ENCODE data around the gene WAPL. TPM values are rescaled to one million over a fixed set of nuclear protein-coding genes. Genes with fewer than 3 reads are reported as not detected.

Gene WAPL
- total and polyA plus RNA-seq, 10 of the 15 experiments (the other 5 are each of a cell fraction or from before 2014, with no cell fraction given) = 15.7 to 45.8 (median 29.0) TPM

DNA sequence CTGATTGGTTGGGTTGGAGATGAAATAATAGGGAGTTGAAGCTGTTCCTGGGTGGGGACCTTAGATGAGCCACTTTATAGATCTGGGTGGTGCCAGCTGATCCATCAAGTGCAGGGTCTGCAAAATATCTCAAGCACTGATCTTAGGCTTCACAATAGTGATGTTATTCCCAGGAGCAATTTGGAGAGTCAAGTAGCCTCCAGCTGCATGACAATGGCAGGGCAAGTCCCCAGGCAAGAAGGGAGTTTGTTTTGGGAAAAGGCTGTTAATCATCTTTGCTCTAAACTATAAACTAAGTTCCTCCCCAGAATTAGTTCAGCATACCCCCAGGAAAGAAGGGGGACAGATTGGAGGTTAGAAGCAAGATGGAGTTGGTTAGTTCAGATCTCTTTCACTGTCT, 47.7 kb upstream of the WAPL start:
- DNase-seq (ENCODE audit: low read depth, low spot score) (no peak), ATAC-seq (no peak), FAIRE-seq (no peak)
- SMC1A ChIA-PET (ENCODE audit: uncharacterized antibody, unreplicated experiment) = interaction anchor here (1.5 kb wide), 1 partner anchor 41 kb away, joined by 3 read pairs; no protein-coding TSS in a partner anchor
- Histone ChIP-seq H3K27me3 (replicated peaks in 1 of 2; ENCODE audit: control insufficient read depth in 2 of 2, insufficient read depth in 2 of 2, low read length in 1 of 2) (no peaks in the 10 kb centered on the region; a peak in 1 of 4 replicates), H3K27ac (ENCODE audit: control insufficient read depth, insufficient read depth) (no peak overlapping the region), H3K4me1 (ENCODE audit: control insufficient read depth, insufficient read depth, low read length) (no peaks in the 10 kb centered on the region), H3K36me3 (ENCODE audit: control insufficient read depth in 2 of 2, insufficient read depth in 2 of 2, low read length in 1 of 2) (no peaks in the 10 kb centered on the region), H3K9ac (ENCODE audit: control insufficient read depth, insufficient read depth, low read length) (no peak overlapping the region), H3K79me2 (ENCODE audit: control insufficient read depth, insufficient read depth, low read length) (no peaks in the 10 kb centered on the region), H3K4me3 (no peak overlapping the region), H2AFZ (ENCODE audit: control insufficient read depth, low read depth, low read length) (no peak overlapping the region), H3K9me3 (replicated peaks; ENCODE audit: control insufficient read depth, insufficient read depth, low read length) (no peaks in the 10 kb centered on the region; the same call in 2 of the 3 replicates), H4K20me1 (ENCODE audit: control insufficient read depth, insufficient read depth) (no peaks in the 10 kb centered on the region), H3K4me2 (ENCODE audit: control insufficient read depth, insufficient read depth) (no peak overlapping the region)
- intact Hi-C loops (cut with micrococcal nuclease; ENCODE audit: unreplicated experiment) = no loop called here
- TF ChIP-seq, protein P1, sequence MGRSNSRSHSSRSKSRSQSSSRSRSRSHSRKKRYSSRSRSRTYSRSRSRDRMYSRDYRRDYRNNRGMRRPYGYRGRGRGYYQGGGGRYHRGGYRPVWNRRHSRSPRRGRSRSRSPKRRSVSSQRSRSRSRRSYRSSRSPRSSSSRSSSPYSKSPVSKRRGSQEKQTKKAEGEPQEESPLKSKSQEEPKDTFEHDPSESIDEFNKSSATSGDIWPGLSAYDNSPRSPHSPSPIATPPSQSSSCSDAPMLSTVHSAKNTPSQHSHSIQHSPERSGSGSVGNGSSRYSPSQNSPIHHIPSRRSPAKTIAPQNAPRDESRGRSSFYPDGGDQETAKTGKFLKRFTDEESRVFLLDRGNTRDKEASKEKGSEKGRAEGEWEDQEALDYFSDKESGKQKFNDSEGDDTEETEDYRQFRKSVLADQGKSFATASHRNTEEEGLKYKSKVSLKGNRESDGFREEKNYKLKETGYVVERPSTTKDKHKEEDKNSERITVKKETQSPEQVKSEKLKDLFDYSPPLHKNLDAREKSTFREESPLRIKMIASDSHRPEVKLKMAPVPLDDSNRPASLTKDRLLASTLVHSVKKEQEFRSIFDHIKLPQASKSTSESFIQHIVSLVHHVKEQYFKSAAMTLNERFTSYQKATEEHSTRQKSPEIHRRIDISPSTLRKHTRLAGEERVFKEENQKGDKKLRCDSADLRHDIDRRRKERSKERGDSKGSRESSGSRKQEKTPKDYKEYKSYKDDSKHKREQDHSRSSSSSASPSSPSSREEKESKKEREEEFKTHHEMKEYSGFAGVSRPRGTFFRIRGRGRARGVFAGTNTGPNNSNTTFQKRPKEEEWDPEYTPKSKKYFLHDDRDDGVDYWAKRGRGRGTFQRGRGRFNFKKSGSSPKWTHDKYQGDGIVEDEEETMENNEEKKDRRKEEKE (IDR thresholded peaks at IDR 0.05) = no peak
- no peak for TF ChIP-seq HDAC6 (IDR thresholded peaks at IDR 0.05; ENCODE audit: unreplicated experiment)
- TF ChIP-seq KLF5 (IDR thresholded peaks at IDR 0.05; ENCODE audit: partially characterized antibody) = no peak
- TF ChIP-seq HCFC1 (IDR thresholded peaks at IDR 0.05; ENCODE audit: low read length) = no peak
- TF ChIP-seq IKZF2 (IDR thresholded peaks at IDR 0.05) = no peak
- no peak for TF ChIP-seq SRF (IDR thresholded peaks at IDR 0.05; ENCODE audit: low read depth in 2 of 2, low read length in 2 of 2)
- no peak for TF ChIP-seq TCF7 (IDR thresholded peaks at IDR 0.05; ENCODE audit: borderline replicate concordance)
- no peak for TF ChIP-seq GABPA (IDR thresholded peaks at IDR 0.05; ENCODE audit: low read depth)
- TF ChIP-seq CBX5 (IDR thresholded peaks at IDR 0.05; ENCODE audit: low read depth) = no peak
- no peak for TF ChIP-seq PAX5 (IDR thresholded peaks at IDR 0.05; ENCODE audit: borderline replicate concordance, low read depth, low read length)
- TF ChIP-seq SMC3 (IDR thresholded peaks at IDR 0.05; ENCODE audit: borderline replicate concordance, low read length) = no peak
- POLR2A ChIA-PET = no interaction called here
- CTCF ChIA-PET = no interaction called here
- RAD21 ChIA-PET (ENCODE audit: unreplicated experiment) = no interaction called here
- no TSS peak for BruUV-seq (replicated peaks)
- in situ Hi-C loops (cut with MboI) = no loop called here
